ENCODE data around the gene EID2B. TPM values are rescaled to one million over a fixed set of nuclear protein-coding genes. Genes with fewer than 3 reads are reported as not detected.
A peak's percentile ranks its signal among the peaks of the same experiment; 100 is the strongest.

EID2B gene
- total and polyA plus RNA-seq, 10 of the 15 experiments (the other 5 are each of a cell fraction or from before 2014, with no cell fraction given) = 2.9 to 10.1 (median 5.0) TPM

DNA sequence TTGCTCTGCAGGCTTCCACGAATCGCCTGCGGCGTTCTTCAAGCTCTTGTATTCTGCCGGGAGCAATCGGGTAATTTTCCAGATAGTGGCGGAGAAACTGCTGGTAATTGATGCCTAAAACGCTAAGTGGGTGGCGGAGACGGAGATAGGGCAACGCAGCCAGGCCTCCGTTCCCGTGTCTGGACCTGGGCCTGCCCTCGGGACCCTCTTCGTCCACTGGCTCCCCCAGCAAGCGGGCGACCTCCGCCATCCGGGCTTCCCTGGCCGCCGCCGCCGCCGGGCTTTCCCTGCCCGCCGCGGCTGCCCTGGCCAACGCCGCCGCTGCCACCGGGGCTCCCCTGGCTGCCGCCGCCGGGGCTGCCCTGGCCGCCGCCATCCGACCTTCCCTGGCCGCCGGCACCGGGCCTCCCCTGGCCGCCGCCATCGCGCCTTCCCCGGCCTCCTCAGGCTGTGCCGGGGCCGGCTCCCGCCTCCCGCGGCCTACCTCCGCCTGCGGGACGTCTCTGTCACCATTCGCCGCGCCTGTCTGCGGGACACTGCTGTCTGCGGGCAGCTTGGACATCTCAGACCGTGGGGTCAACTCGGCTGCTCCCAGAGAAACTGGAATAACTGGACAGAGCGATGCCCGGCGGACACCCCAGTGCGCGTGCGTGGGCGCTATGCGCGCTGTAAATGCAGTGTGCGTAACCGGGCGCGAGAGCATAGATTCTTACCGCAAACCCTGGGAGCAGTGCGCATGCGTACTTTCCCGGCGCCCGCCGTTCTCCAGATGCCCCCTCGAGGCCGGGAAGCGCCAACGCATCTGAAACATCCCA, 7.1 kb upstream of the EID2B start, which contains the start of gene EID2 (continued):
- TF ChIP-seq, protein P1, sequence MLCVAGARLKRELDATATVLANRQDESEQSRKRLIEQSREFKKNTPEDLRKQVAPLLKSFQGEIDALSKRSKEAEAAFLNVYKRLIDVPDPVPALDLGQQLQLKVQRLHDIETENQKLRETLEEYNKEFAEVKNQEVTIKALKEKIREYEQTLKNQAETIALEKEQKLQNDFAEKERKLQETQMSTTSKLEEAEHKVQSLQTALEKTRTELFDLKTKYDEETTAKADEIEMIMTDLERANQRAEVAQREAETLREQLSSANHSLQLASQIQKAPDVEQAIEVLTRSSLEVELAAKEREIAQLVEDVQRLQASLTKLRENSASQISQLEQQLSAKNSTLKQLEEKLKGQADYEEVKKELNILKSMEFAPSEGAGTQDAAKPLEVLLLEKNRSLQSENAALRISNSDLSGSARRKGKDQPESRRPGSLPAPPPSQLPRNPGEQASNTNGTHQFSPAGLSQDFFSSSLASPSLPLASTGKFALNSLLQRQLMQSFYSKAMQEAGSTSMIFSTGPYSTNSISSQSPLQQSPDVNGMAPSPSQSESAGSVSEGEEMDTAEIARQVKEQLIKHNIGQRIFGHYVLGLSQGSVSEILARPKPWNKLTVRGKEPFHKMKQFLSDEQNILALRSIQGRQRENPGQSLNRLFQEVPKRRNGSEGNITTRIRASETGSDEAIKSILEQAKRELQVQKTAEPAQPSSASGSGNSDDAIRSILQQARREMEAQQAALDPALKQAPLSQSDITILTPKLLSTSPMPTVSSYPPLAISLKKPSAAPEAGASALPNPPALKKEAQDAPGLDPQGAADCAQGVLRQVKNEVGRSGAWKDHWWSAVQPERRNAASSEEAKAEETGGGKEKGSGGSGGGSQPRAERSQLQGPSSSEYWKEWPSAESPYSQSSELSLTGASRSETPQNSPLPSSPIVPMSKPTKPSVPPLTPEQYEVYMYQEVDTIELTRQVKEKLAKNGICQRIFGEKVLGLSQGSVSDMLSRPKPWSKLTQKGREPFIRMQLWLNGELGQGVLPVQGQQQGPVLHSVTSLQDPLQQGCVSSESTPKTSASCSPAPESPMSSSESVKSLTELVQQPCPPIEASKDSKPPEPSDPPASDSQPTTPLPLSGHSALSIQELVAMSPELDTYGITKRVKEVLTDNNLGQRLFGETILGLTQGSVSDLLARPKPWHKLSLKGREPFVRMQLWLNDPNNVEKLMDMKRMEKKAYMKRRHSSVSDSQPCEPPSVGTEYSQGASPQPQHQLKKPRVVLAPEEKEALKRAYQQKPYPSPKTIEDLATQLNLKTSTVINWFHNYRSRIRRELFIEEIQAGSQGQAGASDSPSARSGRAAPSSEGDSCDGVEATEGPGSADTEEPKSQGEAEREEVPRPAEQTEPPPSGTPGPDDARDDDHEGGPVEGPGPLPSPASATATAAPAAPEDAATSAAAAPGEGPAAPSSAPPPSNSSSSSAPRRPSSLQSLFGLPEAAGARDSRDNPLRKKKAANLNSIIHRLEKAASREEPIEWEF (IDR thresholded peaks at IDR 0.05; ENCODE audit: insufficient replicate concordance, low read depth, low read length) = no peak
- TF ChIP-seq NRF1 (conservative IDR thresholded peaks at IDR 0.05; ENCODE audit: low read depth, low read length) = peak; percentile 92
- TF ChIP-seq, protein P2, sequence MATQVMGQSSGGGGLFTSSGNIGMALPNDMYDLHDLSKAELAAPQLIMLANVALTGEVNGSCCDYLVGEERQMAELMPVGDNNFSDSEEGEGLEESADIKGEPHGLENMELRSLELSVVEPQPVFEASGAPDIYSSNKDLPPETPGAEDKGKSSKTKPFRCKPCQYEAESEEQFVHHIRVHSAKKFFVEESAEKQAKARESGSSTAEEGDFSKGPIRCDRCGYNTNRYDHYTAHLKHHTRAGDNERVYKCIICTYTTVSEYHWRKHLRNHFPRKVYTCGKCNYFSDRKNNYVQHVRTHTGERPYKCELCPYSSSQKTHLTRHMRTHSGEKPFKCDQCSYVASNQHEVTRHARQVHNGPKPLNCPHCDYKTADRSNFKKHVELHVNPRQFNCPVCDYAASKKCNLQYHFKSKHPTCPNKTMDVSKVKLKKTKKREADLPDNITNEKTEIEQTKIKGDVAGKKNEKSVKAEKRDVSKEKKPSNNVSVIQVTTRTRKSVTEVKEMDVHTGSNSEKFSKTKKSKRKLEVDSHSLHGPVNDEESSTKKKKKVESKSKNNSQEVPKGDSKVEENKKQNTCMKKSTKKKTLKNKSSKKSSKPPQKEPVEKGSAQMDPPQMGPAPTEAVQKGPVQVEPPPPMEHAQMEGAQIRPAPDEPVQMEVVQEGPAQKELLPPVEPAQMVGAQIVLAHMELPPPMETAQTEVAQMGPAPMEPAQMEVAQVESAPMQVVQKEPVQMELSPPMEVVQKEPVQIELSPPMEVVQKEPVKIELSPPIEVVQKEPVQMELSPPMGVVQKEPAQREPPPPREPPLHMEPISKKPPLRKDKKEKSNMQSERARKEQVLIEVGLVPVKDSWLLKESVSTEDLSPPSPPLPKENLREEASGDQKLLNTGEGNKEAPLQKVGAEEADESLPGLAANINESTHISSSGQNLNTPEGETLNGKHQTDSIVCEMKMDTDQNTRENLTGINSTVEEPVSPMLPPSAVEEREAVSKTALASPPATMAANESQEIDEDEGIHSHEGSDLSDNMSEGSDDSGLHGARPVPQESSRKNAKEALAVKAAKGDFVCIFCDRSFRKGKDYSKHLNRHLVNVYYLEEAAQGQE (IDR thresholded peaks at IDR 0.05; ENCODE audit: low read depth, low read length) = no peak
- TF ChIP-seq, protein P3, sequence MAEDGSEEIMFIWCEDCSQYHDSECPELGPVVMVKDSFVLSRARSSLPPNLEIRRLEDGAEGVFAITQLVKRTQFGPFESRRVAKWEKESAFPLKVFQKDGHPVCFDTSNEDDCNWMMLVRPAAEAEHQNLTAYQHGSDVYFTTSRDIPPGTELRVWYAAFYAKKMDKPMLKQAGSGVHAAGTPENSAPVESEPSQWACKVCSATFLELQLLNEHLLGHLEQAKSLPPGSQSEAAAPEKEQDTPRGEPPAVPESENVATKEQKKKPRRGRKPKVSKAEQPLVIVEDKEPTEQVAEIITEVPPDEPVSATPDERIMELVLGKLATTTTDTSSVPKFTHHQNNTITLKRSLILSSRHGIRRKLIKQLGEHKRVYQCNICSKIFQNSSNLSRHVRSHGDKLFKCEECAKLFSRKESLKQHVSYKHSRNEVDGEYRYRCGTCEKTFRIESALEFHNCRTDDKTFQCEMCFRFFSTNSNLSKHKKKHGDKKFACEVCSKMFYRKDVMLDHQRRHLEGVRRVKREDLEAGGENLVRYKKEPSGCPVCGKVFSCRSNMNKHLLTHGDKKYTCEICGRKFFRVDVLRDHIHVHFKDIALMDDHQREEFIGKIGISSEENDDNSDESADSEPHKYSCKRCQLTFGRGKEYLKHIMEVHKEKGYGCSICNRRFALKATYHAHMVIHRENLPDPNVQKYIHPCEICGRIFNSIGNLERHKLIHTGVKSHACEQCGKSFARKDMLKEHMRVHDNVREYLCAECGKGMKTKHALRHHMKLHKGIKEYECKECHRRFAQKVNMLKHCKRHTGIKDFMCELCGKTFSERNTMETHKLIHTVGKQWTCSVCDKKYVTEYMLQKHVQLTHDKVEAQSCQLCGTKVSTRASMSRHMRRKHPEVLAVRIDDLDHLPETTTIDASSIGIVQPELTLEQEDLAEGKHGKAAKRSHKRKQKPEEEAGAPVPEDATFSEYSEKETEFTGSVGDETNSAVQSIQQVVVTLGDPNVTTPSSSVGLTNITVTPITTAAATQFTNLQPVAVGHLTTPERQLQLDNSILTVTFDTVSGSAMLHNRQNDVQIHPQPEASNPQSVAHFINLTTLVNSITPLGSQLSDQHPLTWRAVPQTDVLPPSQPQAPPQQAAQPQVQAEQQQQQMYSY (CRISPR knock-in tag; IDR thresholded peaks at IDR 0.05) = no peak
- TF ChIP-seq, protein P4, sequence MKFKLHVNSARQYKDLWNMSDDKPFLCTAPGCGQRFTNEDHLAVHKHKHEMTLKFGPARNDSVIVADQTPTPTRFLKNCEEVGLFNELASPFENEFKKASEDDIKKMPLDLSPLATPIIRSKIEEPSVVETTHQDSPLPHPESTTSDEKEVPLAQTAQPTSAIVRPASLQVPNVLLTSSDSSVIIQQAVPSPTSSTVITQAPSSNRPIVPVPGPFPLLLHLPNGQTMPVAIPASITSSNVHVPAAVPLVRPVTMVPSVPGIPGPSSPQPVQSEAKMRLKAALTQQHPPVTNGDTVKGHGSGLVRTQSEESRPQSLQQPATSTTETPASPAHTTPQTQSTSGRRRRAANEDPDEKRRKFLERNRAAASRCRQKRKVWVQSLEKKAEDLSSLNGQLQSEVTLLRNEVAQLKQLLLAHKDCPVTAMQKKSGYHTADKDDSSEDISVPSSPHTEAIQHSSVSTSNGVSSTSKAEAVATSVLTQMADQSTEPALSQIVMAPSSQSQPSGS (IDR thresholded peaks at IDR 0.05; ENCODE audit: low read length) = no peak
- TF ChIP-seq JUND (IDR thresholded peaks at IDR 0.05; ENCODE audit: low read depth, low read length) = no peak
- TF ChIP-seq, protein P5, sequence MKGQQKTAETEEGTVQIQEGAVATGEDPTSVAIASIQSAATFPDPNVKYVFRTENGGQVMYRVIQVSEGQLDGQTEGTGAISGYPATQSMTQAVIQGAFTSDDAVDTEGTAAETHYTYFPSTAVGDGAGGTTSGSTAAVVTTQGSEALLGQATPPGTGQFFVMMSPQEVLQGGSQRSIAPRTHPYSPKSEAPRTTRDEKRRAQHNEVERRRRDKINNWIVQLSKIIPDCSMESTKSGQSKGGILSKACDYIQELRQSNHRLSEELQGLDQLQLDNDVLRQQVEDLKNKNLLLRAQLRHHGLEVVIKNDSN (IDR thresholded peaks at IDR 0.05; ENCODE audit: borderline replicate concordance, extremely low read length, insufficient read depth, low read depth, low read length) = no peak
- peak; percentile 67 for TF ChIP-seq YY1 (IDR thresholded peaks at IDR 0.05; ENCODE audit: low read depth, low read length)
- TF ChIP-seq MYB (IDR thresholded peaks at IDR 0.05; ENCODE audit: borderline replicate concordance, low read depth, low read length) = no peak
- TF ChIP-seq NR2F1 (conservative IDR thresholded peaks at IDR 0.05) = peak; percentile 65
